AML-193 (cell line): Measurements from ENCODE around the gene ATAD3B.
A peak's percentile ranks its signal among the peaks of the same experiment; 100 is the strongest.
"Not testable (repeated sequence)": the region's sequence is repeated elsewhere in the genome, so short reads cannot be mapped to it uniquely, and the experiment has no call there.

ENCODE experiments used
- DNase-seq, 2 experiments: peaks; one replicate each; lab custom pipeline; 2025; lab: John Stamatoyannopoulos, UW

ATAD3B gene

DNA sequence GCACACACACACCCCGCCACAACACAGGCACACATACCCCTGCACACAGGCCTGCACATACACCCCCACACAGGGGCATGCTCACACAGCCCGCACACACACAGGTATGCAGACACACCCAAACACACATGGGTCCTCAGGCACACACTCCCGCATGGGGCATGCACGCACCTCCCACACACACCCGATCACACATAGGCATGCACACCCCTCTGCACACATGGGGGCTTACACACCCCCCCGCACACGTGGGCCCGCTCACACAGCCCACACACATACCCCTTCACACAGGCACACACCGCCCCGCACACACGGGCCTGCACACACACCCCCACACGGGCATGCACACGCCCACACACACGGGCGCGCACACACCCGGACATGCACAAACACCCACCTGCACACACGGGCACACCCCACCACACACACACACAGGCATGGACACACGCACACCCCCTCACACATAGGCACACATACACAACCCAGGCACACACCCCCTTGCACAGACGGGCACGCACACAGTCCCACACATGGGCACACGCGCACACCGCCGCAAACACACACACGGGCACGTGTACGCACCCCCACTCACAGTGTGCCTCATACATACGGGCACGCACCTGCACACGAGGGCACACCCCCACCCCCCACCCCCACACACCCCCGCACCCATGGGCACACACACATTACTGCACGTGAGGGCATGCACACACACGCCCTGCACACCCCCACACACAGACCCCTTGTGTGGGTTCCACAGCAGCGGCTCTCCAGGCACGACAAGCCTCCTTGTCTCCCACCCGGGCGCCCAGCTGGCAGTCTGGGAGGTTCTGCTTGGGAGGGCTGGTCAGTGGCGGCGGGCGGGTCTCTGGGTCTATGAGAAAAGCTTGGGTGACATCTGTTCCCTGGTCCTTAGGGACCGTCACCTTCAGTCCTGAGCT, 8.3 kb downstream of the ATAD3B start:
- DNase-seq = no peak

DNA sequence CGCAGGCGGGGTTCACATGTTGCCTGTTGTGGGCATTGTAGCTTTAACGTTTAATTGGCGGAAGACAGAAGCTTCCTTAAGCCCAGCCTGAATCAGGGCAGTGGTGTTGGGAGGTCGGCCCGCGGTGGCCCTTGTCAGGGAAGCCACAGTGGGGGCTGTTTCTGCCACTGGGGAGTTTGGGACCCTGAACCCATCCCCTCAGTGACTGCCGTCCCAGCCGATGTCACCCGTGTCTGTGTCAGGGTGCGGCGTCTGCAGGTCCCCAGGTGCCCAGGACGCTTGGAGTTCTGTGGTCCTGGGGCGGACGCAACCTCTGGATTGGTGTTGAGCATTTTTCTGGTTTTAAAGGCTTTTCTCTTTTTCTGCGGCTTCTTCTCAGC, 8.9 kb downstream of the ATAD3B start:
- not testable (repeated sequence) for DNase-seq

GRCh38 chr1:1481811-1482210, 10.2 kb downstream of the ATAD3B start:
- DNase-seq = not testable (repeated sequence)

- no peak for DNase-seq
These were observed 11.3 kb downstream of the ATAD3B start for GRCh38 chr1:1482856-1483255.

- no peak for DNase-seq
These were observed 12.1 kb downstream of the ATAD3B start for GRCh38 chr1:1483714-1484113.

DNA sequence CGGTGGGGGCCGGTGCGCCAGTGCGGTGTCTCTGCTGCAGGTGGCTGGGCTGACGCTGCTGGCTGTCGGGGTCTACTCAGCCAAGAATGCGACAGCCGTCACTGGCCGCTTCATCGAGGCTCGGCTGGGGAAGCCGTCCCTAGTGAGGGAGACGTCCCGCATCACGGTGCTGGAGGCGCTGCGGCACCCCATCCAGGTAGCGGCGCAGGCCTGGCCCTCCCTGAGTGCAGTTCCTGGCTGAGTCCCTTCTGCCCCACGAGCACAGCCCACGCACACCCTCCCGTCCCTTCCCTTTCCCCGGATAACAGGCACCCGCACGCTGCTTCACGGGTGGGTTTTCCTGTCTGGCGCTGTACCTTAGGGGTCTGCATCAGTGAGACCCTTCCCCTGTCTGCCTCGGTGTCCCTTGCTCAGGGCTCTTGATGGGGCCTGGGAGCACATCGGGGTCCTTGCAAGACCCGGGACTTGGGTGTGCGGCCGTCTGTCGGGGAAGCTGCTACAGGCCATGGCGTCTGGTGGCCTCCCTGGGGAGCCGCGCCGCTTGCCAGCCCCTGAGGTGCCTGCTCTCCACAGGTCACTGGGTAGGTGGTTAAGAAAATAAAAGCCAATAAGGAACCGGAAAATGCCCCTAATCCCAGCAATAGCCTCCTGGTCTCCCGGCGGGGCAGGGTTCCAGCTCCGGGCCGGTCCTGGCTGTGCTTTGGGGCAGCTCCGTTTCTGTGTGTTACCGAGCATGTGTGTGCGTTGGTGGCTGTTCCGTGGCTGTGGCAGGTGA, 13.6 kb downstream of the ATAD3B start:
- not testable (repeated sequence) for DNase-seq

DNA sequence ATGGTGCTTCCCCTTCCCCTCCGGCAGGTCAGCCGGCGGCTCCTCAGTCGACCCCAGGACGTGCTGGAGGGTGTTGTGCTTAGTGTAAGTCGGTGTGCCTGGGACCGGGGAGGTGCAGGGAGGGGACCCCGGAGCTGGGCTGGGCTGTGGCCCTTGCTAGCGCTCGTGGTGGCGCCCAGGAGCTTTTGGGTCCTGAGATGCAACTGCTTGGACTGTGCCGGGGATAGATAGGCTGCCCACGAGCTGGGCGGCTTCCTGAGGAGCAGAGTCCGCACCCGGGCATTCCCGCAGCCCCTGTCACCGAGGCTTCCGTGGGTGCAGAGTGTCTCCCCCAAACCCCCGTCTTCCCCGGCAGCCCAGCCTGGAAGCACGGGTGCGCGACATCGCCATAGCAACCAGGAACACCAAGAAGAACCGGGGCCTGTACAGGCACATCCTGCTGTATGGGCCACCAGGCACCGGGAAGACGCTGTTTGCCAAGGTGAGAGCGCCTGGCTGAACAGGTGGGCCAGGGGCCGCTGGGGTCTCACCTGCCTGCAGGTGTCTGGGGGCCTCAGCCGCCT, 14.3 kb downstream of the ATAD3B start:
- not testable (repeated sequence) for DNase-seq

DNA sequence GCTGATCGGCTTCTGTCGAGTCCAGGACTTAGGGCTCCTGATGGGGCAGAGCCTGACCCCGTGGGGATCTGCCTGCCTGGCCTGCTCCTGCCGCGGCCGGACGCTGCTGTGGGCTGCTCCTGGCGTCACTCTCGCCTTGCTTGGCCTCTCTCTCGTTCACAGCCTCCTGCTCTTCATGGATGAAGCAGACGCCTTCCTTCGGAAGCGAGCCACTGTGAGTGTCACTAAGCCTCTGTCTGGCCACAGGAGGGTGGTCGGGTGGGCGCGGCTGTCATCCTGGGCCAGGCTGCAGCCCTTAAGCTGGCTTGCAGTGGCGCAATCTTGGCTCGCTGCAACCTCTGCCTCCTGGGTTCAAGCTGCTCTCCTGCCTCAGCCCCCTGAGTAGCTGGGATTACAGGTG, 16.1 kb downstream of the ATAD3B start:
- DNase-seq = no peak

DNA sequence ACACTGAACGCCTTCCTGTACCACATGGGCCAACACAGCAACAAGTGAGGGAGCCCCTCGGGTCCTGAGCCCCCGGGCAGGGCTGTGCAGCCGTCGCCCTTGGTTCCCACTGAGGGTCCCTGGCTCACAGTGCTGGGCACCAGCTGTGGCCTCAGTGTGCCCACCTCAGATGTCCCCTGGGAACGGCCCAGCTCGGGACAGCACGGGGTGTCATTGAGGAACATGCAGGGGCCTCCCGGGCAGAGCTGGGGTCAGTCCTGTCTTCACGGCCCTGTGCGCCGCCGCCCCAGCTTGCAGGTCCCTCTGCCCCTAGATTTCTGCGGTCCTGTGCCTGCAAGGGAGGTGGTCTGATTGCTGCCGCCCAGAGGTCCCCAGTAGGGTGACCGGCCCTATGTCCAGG, 17.7 kb downstream of the ATAD3B start:
- no peak for DNase-seq

DNA sequence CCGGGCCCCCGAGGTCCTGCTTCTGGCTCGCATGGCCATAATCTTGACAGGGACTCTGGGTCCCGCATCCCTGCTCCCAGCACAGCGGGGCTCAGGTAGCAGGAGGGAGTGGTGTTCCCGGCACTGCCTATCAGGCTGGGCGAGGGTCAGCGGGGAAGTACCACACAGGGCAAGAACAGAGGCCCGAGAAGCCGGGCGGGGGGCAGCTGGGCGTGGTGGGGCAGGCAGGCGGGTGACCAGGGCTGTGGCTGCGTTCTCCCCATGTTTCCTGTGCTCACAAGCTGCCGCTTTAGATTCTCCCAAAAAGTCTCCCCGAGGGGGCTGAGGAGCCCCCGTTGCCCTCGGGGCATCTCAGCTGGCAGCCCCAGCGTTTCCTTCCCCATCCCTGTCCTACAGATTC, 18.3 kb downstream of the ATAD3B start:
- no peak for DNase-seq

DNA sequence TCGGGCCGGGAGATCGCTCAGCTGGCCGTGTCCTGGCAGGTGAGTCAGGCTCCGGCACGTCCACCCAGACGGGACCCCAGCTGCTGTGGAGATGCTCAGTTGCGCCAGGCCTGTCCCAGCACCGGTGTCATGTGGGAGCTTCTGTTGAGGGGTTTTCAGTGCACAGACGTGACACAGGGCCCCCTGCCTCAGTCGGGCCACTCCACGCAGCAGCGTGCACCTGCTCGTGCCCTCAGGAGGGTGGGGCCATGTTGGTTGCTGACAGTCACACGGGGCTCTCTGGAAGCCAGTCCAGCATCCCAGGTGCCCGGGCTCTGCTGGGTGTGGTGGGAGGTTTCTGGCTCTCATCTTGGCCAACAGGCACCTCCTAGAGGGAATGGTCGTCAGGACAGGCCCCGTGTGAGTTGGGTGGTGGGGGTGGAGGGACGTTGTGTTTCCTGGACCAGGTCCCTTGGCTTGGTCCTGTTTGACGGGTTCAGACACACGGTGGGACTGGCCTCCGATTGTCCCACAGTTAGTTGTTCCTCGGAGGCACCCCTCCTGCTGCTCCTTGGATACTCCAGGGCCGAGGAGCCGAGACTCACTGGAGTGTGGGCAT, 19.2 kb downstream of the ATAD3B start:
- no peak for DNase-seq

- no peak for DNase-seq
These were observed 20.0 kb downstream of the ATAD3B start for GRCh38 chr1:1491601-1492000.

DNA sequence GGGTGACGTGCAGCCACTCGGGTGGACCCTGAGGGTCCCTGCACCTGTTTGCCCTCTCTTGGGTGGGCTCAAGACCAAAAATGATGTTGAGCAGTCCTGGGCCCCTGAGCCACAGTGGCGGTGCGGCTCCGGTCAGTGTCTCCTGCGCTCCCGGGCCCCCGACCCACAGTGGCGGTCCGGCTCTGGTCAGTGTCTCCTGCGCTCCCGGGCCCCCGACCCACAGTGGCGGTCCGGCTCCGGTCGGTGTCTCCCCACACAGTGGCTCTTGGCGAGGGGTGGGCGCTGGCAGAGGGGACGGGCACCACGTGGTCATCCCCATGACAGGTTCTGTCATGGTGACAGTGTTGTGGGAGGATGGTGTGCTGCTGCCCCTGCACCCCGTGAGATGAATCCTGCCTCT, 22.7 kb downstream of the ATAD3B start:
- DNase-seq = not testable (repeated sequence)

- DNase-seq = not testable (repeated sequence)
These were observed 24.0 kb downstream of the ATAD3B start for GRCh38 chr1:1495461-1495975.

- DNase-seq = peak; percentile 66 to 67
These were observed 33.3 kb downstream of the ATAD3B start for GRCh38 chr1:1504777-1505365.

GRCh38 chr1:1505366-1505798, 33.8 kb downstream of the ATAD3B start:
- peak; percentile 36 to 52 for DNase-seq

GRCh38 chr1:1505801-1506200, 34.2 kb downstream of the ATAD3B start:
- not testable (repeated sequence) for DNase-seq

- no peak for DNase-seq
These were observed 35.7 kb downstream of the ATAD3B start for GRCh38 chr1:1507305-1507704.

- DNase-seq = not testable (repeated sequence)
These were observed 37.4 kb downstream of the ATAD3B start for GRCh38 chr1:1508775-1509464.

- DNase-seq = not testable (repeated sequence)
These were observed 37.9 kb downstream of the ATAD3B start for GRCh38 chr1:1509465-1509850.
